Measurements from ENCODE around the gene SLC25A21.

- TF ChIP-seq EP300 (IDR thresholded peaks at IDR 0.05) (no peak), CTCF (IDR thresholded peaks at IDR 0.05) (no peak)
Observed at GRCh38 chr14:37172024-37172869, at the start of gene SLC25A21.

Measured in suprapubic skin (tissue), 3 donors.